MCF 10A (cell line): Measurements from ENCODE around the gene IL22RA2. TPM values are rescaled to one million over a fixed set of nuclear protein-coding genes. Genes with fewer than 3 reads are reported as not detected.

ENCODE experiments used
- BruUV-seq: library from RNA; stranded (reverse); fragments of 400-500 nt; replicated peaks from 2 replicates; lab custom pipeline; 2021; lab: Mats Ljungman, UMichigan
- CTCF ChIA-PET: fragments of 300-600 bp; sonication (Branson Sonifier 250); formaldehyde crosslinking; extraction: SDS; loops from one replicate; lab custom pipeline; 2021; ENCODE audit warnings: antibody characterized with exemption, inconsistent platforms; lab: Yijun Ruan, JAX
- POLR2A ChIA-PET: fragments of 300-600, 350-650 bp; sonication (Branson Sonifier 250); formaldehyde crosslinking; extraction: SDS; loops from one replicate; lab custom pipeline; 2020; ENCODE audit warnings: antibody characterized with exemption, inconsistent platforms; lab: Yijun Ruan, JAX
- DNase-seq: peaks from one replicate; pipeline ENCODE4 v3.0.0-alpha.2; 2018; ENCODE audit not compliant: unreplicated experiment
- H3K27ac Mint-ChIP-seq: one replicate; pipeline ENCODE4 v1.8.0; 2022; ENCODE audit warnings: mild to moderate bottlenecking, low read depth, mixed read lengths; ENCODE audit not compliant: unreplicated experiment
- H3K27me3 Mint-ChIP-seq: one replicate; pipeline ENCODE4 v1.8.0; 2022; ENCODE audit warnings: mixed read lengths; ENCODE audit not compliant: insufficient read depth, unreplicated experiment
- H3K36me3 Mint-ChIP-seq: one replicate; pipeline ENCODE4 v1.8.0; 2022; ENCODE audit warnings: mild to moderate bottlenecking, moderate library complexity, mixed read lengths; ENCODE audit not compliant: insufficient read depth, unreplicated experiment
- H3K4me1 Mint-ChIP-seq: one replicate; pipeline ENCODE4 v1.8.0; 2022; ENCODE audit warnings: mixed read lengths; ENCODE audit not compliant: insufficient read depth, unreplicated experiment
- H3K4me3 Mint-ChIP-seq: one replicate; pipeline ENCODE4 v1.8.0; 2022; ENCODE audit warnings: mild to moderate bottlenecking, moderate library complexity, mixed read lengths; ENCODE audit not compliant: unreplicated experiment
- H3K9me3 Mint-ChIP-seq: one replicate; pipeline ENCODE4 v1.8.0; 2022; ENCODE audit warnings: mixed read lengths; ENCODE audit not compliant: unreplicated experiment
- CTCF ChIP-seq: fragments of 200-600 bp; IDR thresholded peaks from one replicate; pipeline ENCODE4 v1.8.0; 2022; ENCODE audit warnings: antibody characterized with exemption, mild to moderate bottlenecking; ENCODE audit not compliant: unreplicated experiment
- intact Hi-C: fragments of 100-400 bp; cut with micrococcal nuclease; formaldehyde crosslinking; loops from 2 replicates; pipeline ENCODE4 v1.14.1; 2022
- total RNA-seq: library from RNA; stranded (reverse); gene quantifications from 2 replicates; pipeline ENCODE4 v1.2.3, GENCODE V29; 2022

IL22RA2 gene
- total RNA-seq, 1 experiment from 2014 or later, result not detected

- H3K4me1 Mint-ChIP-seq, result peaks cover 38% of the 10 kb centered on the region
- DNase-seq, result peak; percentile 96
- ChIA-PET POLR2A (interaction anchor here (0.8 to 18.8 kb wide), 17 partner anchors 9 to 886 kb away, joined by 3 to 651 read pairs (median 5); partner anchors contain the start of gene PERP), CTCF (interaction anchor here (1.2 kb wide), 1 partner anchor 52 kb away, joined by 5 read pairs; no protein-coding TSS in a partner anchor)
- peak within 1 kb of the TSS; percentile 91 for H3K4me3 Mint-ChIP-seq
- H3K27ac Mint-ChIP-seq, result peak within 1 kb of the TSS; percentile 93
- no peaks in the 10 kb centered on the region for H3K27me3 Mint-ChIP-seq
- intact Hi-C loops, result loop anchor here (2.0 to 5.0 kb wide), 4 partner anchors 16 to 93 kb away; no protein-coding TSS in a partner anchor
- H3K36me3 Mint-ChIP-seq, result peaks cover 37% of the 10 kb centered on the region
- H3K9me3 Mint-ChIP-seq, result no peaks in the 10 kb centered on the region
- TF ChIP-seq CTCF, result no peak
- BruUV-seq, result TSS peak; percentile 38
Observed at GRCh38 chr6:137218917-137219663, 45.6 kb upstream of the IL22RA2 start, which contains the start of gene IFNGR1. Gene IFNGR1 (minus strand): TSS chr6:137219385. CDS start chr6:137219327, 58 bp downstream.

GRCh38 chr6:137218473-137218916 is 45.1 kb upstream of the IL22RA2 start:
- H3K4me3 Mint-ChIP-seq, result peak overlapping the region; percentile 91
- no peak for TF ChIP-seq CTCF
- no peaks in the 10 kb centered on the region for H3K9me3 Mint-ChIP-seq
- no peaks in the 10 kb centered on the region for H3K27me3 Mint-ChIP-seq
- ChIA-PET CTCF (interaction anchor here (0.9 to 1.4 kb wide), 4 partner anchors 19 to 124 kb away, joined by 3 to 9 read pairs (median 4); no protein-coding TSS in a partner anchor), POLR2A (interaction anchor here (0.7 to 18.8 kb wide), 25 partner anchors 8 to 887 kb away, joined by 3 to 651 read pairs (median 8); partner anchors contain the start of gene PERP)
- intact Hi-C loops, result loop anchor here (2.0 to 5.0 kb wide), 4 partner anchors 16 to 94 kb away; no protein-coding TSS in a partner anchor
- H3K36me3 Mint-ChIP-seq, result peaks cover 43% of the 10 kb centered on the region
- H3K27ac Mint-ChIP-seq, result peak overlapping the region; percentile 93
- no TSS peak for BruUV-seq
- peaks cover 38% of the 10 kb centered on the region for H3K4me1 Mint-ChIP-seq
- peak; percentile 73 for DNase-seq

- ChIA-PET POLR2A (interaction anchor here (0.7 to 18.8 kb wide), 32 partner anchors 9 to 888 kb away, joined by 3 to 651 read pairs (median 6); partner anchors contain the start of gene PERP), CTCF (interaction anchor here (0.7 to 1.4 kb wide), 10 partner anchors 17 to 124 kb away, joined by 3 to 9 read pairs (median 4); no protein-coding TSS in a partner anchor)
- H3K27me3 Mint-ChIP-seq, result no peaks in the 10 kb centered on the region
- intact Hi-C loops, result loop anchor here (2.0 to 5.0 kb wide), 4 partner anchors 17 to 94 kb away; no protein-coding TSS in a partner anchor
- no peaks in the 10 kb centered on the region for H3K9me3 Mint-ChIP-seq
- peaks cover 44% of the 10 kb centered on the region for H3K36me3 Mint-ChIP-seq
- TSS peak; percentile 35 for BruUV-seq
- DNase-seq, result peak; percentile 57
- TF ChIP-seq CTCF, result no peak
- peak overlapping the region; percentile 91 for H3K4me3 Mint-ChIP-seq
- peak overlapping the region; percentile 93 for H3K27ac Mint-ChIP-seq
- peaks cover 40% of the 10 kb centered on the region for H3K4me1 Mint-ChIP-seq
Observed at GRCh38 chr6:137217801-137218472, 44.5 kb upstream of the IL22RA2 start.
